Activated CD8-positive, alpha-beta memory T cell treated with anti-CD3 and anti-CD28 coated beads for 36 hours (primary cell): Measurements from ENCODE around the gene HMCN2. TPM values are rescaled to one million over a fixed set of nuclear protein-coding genes. Genes with fewer than 3 reads are reported as not detected.

Source experiments
- CTCF ChIA-PET: fragments of 350-600 bp; sonication (Branson Sonifier 250); formaldehyde crosslinking; loops from one replicate; lab custom pipeline; 2021; ENCODE audit warnings: antibody characterized with exemption; lab: Charles Lee
- POLR2A ChIA-PET: fragments of 350-600 bp; sonication (Branson Sonifier 250); formaldehyde crosslinking; loops from one replicate; lab custom pipeline; 2021; ENCODE audit warnings: antibody characterized with exemption; lab: Charles Lee
- total RNA-seq, 2 experiments: library from RNA; stranded (reverse); gene quantifications; one replicate each; pipeline ENCODE4 v1.2.3, GENCODE V29; 2021

HMCN2 gene
- total RNA-seq, 2 experiments from 2014 or later, result not detected

GRCh38 chr9:130301483-130302286 lies 36.1 kb downstream of the HMCN2 start:
- ChIA-PET CTCF (no interaction called here), POLR2A (interaction anchor here (0.5 kb wide), 1 partner anchor 12 kb away, joined by 5 read pairs; no protein-coding TSS in a partner anchor)

- POLR2A ChIA-PET, result no interaction called here
- CTCF ChIA-PET, result no interaction called here
Measured at GRCh38 chr9:130302785-130303612, 37.4 kb downstream of the HMCN2 start.

DNA sequence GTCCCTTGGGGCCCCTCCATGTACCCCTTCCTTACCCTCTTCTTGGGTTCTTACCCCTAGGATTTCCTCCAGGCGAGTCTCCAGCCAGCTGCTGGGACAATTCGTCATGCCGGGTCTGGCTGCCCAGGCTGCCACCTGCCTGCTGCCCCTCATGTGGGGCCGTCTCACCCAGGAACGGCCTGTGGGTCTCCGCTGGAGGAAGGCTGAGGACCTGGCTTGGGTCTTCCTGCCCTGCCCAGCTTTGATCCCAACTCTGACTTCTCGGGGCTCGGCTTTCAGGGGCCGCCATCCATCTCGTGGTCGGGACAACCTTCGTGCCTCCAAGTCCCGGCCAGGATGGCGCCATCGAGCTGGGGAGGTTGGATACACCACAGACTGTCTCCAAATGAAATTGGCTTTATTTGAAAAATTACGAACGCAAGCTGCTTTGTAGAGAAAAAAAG lies 38.1 kb downstream of the HMCN2 start:
- ChIA-PET CTCF (no interaction called here), POLR2A (no interaction called here)

GRCh38 chr9:130304116-130304515 lies 38.6 kb downstream of the HMCN2 start:
- POLR2A ChIA-PET, result no interaction called here
- CTCF ChIA-PET, result interaction anchor here (1.5 kb wide), 1 partner anchor 61 kb away, joined by 3 read pairs; no protein-coding TSS in a partner anchor

- CTCF ChIA-PET, result interaction anchor here (1.5 kb wide), 1 partner anchor 62 kb away, joined by 3 read pairs; no protein-coding TSS in a partner anchor
- POLR2A ChIA-PET, result no interaction called here
Measured at GRCh38 chr9:130304643-130305042, 39.1 kb downstream of the HMCN2 start.

- POLR2A ChIA-PET, result no interaction called here
- CTCF ChIA-PET, result interaction anchor here (1.5 kb wide), 1 partner anchor 63 kb away, joined by 3 read pairs; no protein-coding TSS in a partner anchor
Measured at GRCh38 chr9:130305381-130305780, 39.8 kb downstream of the HMCN2 start.

GRCh38 chr9:130306823-130307666 lies 41.5 kb downstream of the HMCN2 start:
- ChIA-PET CTCF (interaction anchor here (0.6 kb wide), 1 partner anchor 197 kb away, joined by 3 read pairs; no protein-coding TSS in a partner anchor), POLR2A (no interaction called here)

GRCh38 chr9:130307667-130307943 lies 42.0 kb downstream of the HMCN2 start:
- ChIA-PET CTCF (interaction anchor here (0.6 kb wide), 1 partner anchor 198 kb away, joined by 3 read pairs; no protein-coding TSS in a partner anchor), POLR2A (no interaction called here)

- CTCF ChIA-PET, result interaction anchor here (0.6 kb wide), 1 partner anchor 198 kb away, joined by 3 read pairs; no protein-coding TSS in a partner anchor
- POLR2A ChIA-PET, result no interaction called here
Measured at GRCh38 chr9:130308081-130308571, 42.6 kb downstream of the HMCN2 start.

DNA sequence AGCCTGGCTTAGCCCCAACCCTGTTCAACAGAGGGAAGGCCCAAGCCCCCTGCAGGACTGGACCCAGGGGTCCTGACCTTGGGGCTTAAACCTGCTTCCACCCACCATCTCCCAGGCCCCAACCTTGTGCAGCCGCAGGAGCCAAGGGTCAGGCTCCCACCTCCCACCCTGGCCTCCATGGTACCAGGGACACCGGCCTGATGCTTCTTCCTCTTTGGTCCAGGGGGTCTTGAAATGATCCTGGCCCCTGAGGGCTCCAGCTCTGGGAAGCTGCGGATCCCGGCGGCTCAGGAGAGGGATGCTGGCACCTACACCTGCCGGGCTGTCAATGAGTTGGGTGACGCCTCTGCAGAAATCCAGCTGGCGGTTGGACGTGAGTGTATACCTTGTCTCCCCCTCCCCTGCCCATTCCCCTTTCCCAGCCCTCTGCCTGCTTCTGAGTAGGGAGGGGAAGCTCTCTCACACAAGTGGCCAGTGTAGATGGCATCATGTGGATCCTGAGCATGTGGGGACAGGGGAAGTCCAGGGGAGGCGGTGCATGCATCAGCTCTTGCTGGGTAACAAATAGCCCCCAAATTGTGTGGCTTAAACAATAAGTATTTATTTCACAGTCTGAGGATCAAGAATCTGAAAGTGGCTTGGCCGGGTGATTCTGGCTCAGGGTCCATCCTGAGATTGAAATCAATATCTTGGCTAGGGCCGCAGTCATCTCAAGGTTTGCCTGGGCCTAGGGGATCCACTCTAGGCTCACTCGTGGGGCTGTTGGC lies 44.3 kb downstream of the HMCN2 start:
- CTCF ChIA-PET, result no interaction called here

DNA sequence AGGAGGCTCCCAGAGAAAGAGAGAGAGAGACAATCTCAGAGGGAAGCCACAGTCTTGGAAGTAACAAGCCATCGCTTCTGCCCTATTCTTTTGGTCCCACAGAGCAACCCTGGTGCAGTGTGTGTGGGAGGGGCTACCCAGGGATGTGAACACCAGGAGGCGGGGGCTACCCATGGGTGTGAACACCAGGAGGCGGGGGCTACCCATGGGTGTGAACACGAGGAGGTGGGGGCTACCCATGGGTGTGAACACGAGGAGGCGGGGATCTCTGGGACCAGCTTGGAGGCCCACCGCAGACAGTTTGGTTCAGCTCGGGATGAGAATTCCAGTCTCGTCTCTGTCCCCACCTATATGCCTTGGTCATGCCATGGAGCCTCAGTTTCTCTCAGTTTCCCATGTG lies 44.9 kb downstream of the HMCN2 start:
- ChIA-PET CTCF (no interaction called here), POLR2A (no interaction called here)

More for the DNA sequence above, 44.3 kb downstream of the HMCN2 start:
- POLR2A ChIA-PET, result no interaction called here

- CTCF ChIA-PET, result interaction anchor here (0.6 kb wide), 1 partner anchor 333 kb away, joined by 4 read pairs; no protein-coding TSS in a partner anchor
- POLR2A ChIA-PET, result no interaction called here
Measured at GRCh38 chr9:130311003-130311402, 45.4 kb downstream of the HMCN2 start.

DNA sequence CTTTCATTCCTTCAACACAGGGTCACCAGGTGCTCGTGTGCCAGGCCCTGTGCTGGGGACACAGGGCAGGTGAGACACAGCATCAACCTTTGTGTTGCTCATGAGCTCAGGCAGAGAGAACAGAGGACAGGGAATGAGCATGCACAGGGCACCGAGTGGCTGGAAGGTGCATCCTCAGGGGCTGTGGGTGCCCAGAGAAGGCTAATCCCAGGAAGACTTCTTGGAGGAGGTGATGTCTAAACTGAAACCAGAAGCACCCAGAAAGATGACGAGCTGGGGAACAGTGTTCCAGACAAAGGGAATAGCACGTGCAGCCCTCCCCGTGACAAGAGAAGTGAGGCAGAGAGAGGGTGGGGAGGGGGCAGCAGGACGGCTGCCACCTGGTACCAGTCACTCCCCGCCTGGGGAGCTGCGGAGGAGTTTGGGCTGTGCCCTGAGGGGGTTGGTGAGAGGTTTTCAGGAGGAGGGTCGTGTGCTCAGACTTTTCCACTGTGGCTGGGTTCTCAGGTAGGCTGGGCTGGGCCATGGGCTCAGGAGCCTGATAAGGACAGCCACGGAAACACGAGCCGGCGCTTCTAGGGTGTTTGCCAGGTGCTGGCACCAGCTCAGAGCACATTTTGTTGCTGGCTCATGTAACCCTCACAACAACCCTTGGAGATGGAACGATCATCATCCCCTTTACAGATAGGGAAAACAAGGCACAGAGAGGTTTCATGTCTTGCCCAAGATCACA lies 46.0 kb downstream of the HMCN2 start:
- CTCF ChIA-PET, result interaction anchor here (0.6 kb wide), 1 partner anchor 332 kb away, joined by 4 read pairs; no protein-coding TSS in a partner anchor
- POLR2A ChIA-PET, result no interaction called here

DNA sequence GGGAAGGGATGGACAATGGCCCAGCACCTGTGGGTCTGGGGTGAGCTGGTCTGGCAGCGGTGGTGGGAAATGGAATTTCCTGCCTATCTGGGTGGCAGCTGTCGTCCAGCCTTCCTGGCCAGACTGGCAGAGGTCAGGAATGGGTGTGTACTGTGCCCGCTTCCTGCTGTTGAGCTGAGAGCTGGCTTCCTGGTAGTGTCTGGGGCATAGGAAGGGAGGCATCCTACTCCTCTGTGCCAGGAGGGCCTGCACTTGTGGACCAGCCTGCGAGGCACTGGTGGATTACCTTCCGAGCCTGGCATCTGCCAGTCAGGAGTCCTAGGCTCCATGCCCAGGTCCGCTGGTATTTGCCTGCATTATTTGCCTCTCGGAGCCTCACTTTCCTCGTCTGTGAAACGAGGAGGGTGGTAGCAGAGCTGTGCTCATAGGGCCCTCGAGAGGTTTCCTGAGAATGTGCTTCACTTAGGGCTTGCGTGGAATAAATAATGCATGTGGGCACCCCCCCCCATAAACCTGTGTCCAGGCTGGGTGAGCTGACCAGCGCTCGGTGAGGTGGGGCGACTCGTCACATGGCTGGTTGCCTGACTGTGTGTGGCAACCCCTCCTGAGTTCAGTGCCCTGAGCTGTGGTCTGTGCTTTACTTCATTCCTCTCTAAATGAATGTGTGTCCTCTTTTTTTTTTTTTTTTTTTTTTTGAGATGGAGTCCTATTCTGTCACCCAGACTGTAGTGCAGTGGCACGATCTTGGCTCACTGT lies 47.7 kb downstream of the HMCN2 start:
- ChIA-PET POLR2A (interaction anchor here (0.9 kb wide), 1 partner anchor 11 kb away, joined by 5 read pairs; no protein-coding TSS in a partner anchor), CTCF (interaction anchor here (0.6 kb wide), 1 partner anchor 197 kb away, joined by 3 read pairs; no protein-coding TSS in a partner anchor)

DNA sequence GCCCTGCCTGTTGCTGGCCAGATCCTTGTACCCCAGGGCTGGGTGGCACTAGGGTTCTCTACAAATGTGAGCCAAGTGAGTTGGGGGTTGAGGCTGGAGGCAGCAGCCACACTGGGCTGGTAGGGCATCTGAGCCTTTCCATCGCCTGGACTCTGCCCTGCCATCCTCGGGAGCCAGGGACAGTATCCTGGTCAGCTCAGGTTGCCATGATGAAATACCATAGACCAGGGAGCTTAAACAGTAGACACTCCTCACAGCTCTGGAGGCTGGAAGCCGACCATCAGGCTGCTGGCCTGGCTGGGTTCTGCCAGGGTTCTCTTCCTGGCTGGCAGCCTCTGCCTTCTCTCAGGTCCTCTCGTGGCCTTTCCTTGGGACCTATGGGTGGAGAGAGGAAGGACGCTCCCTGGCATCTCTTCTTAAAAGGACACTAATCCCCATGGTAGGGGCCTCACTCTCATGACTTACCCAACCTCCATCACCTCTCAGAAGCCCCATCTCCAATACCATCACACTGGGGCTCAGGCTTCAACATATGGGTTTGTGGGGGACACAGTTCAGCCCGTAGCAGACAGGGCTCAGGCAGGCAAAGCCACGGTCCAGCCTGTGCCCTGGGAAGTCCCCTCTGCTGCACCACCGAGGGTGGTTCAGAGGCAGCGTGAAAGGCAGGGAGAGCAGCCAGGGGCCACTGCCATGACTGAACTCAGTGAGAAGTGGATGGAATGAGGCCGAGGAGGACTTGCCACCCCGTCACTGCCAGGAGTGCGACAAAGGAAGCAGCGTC lies 50.1 kb downstream of the HMCN2 start:
- POLR2A ChIA-PET, result no interaction called here
- CTCF ChIA-PET, result interaction anchor here (0.5 kb wide), 1 partner anchor 96 kb away, joined by 4 read pairs; no protein-coding TSS in a partner anchor

- ChIA-PET POLR2A (no interaction called here), CTCF (no interaction called here)
Measured at GRCh38 chr9:130316430-130316829, 50.9 kb downstream of the HMCN2 start.
